HG02798 (cell line): Measurements from ENCODE around the gene EFNA5.
A peak's percentile ranks its signal among the peaks of the same experiment; 100 is the strongest.

Experiments used
- ATAC-seq: cut with Tn5 transposase; IDR thresholded peaks from one replicate; pipeline ENCODE4 v1.9.1; 2021; ENCODE audit warnings: mild to moderate bottlenecking; ENCODE audit not compliant: unreplicated experiment, poor library complexity

Gene EFNA5

GRCh38 chr5:107670932-107671741 is at the start of gene EFNA5:
EFNA5 (minus strand) TSS chr5:107670937.
- ATAC-seq, result peak; percentile 36

GRCh38 chr5:107719034-107719606 is 48.4 kb upstream of the EFNA5 start:
- no peak for ATAC-seq

- no peak for ATAC-seq
These were observed 47.1 kb upstream of the EFNA5 start for GRCh38 chr5:107717816-107718215.

GRCh38 chr5:107713228-107713627 is 42.5 kb upstream of the EFNA5 start:
- no peak for ATAC-seq

- ATAC-seq, result no peak
These were observed 41.7 kb upstream of the EFNA5 start for GRCh38 chr5:107712359-107712870.

GRCh38 chr5:107705402-107706014 is 34.8 kb upstream of the EFNA5 start:
- ATAC-seq, result no peak

- ATAC-seq, result no peak
These were observed 34.1 kb upstream of the EFNA5 start for GRCh38 chr5:107704681-107705401.

GRCh38 chr5:107700481-107700880 is 29.7 kb upstream of the EFNA5 start:
- no peak for ATAC-seq

GRCh38 chr5:107699425-107699824 is 28.7 kb upstream of the EFNA5 start:
- ATAC-seq, result no peak

GRCh38 chr5:107698286-107698685 is 27.5 kb upstream of the EFNA5 start:
- ATAC-seq, result no peak

GRCh38 chr5:107696498-107696897 is 25.8 kb upstream of the EFNA5 start:
- no peak for ATAC-seq

- no peak for ATAC-seq
These were observed 25.3 kb upstream of the EFNA5 start for GRCh38 chr5:107696080-107696479.

GRCh38 chr5:107687937-107688336 is 17.2 kb upstream of the EFNA5 start:
- ATAC-seq, result no peak

GRCh38 chr5:107687404-107687803 is 16.7 kb upstream of the EFNA5 start:
- ATAC-seq, result no peak

GRCh38 chr5:107682533-107682932 is 11.8 kb upstream of the EFNA5 start:
- ATAC-seq, result no peak

GRCh38 chr5:107680799-107681198 is 10.1 kb upstream of the EFNA5 start:
- no peak for ATAC-seq

- no peak for ATAC-seq
These were observed 9.4 kb upstream of the EFNA5 start for GRCh38 chr5:107680099-107680498.

GRCh38 chr5:107676702-107677101 is 6.0 kb upstream of the EFNA5 start:
- ATAC-seq, result no peak

- no peak for ATAC-seq
These were observed 4.5 kb upstream of the EFNA5 start for GRCh38 chr5:107675201-107675600.

- ATAC-seq, result no peak
These were observed 3.9 kb upstream of the EFNA5 start for GRCh38 chr5:107674655-107675054.
